PC-9 (cell line): Measurements from ENCODE around the gene RAB43. TPM values are rescaled to one million over a fixed set of nuclear protein-coding genes. Genes with fewer than 3 reads are reported as not detected.

Experiments used
- BruUV-seq: library from RNA; stranded (reverse); fragments of 400-500 nt; replicated peaks from 2 replicates; lab custom pipeline; 2021; lab: Mats Ljungman, UMichigan
- CTCF ChIA-PET: fragments of 300-600 bp; sonication (Branson Sonifier 250); formaldehyde crosslinking; loops from one replicate; lab custom pipeline; 2022; ENCODE audit warnings: antibody characterized with exemption; lab: Charles Lee
- POLR2A ChIA-PET: fragments of 300-600 bp; sonication (Branson Sonifier 250); formaldehyde crosslinking; loops from one replicate; lab custom pipeline; 2022; ENCODE audit warnings: antibody characterized with exemption; ENCODE audit not compliant: unreplicated experiment; lab: Charles Lee
- DNase-seq, 2 experiments: peaks; one replicate each; pipeline versions ENCODE4 v3.0.0 to v3.0.0-alpha.2; 2015 to 2022; ENCODE audit warnings: mixed read lengths in 1 of 2
- H2AFZ ChIP-seq: fragments of 200-600 bp; sonication (generic); 2 replicates; pipeline ENCODE4 v1.8.1; 2017; ENCODE audit warnings: antibody characterized with exemption
- H3F3A ChIP-seq: fragments of 200-600 bp; sonication (generic); 2 replicates; pipeline ENCODE4 v1.8.1; 2017; ENCODE audit warnings: antibody characterized with exemption, mild to moderate bottlenecking, low read depth; ENCODE audit not compliant: insufficient read depth
- H3K27ac ChIP-seq: fragments of 200-600 bp; sonication (generic); 2 replicates; pipeline ENCODE4 v1.6.1; 2016; ENCODE audit warnings: mixed run types
- H3K27me3 ChIP-seq: fragments of 200-600 bp; sonication (generic); 2 replicates; pipeline ENCODE4 v1.6.1; 2016; ENCODE audit warnings: low read depth, mixed run types; ENCODE audit not compliant: insufficient read depth
- H3K36me3 ChIP-seq: fragments of 200-600 bp; sonication (generic); 2 replicates; pipeline ENCODE4 v1.6.1; 2016; ENCODE audit warnings: low read depth, mixed run types
- H3K4me1 ChIP-seq: fragments of 200-600 bp; sonication (generic); replicated peaks from 2 replicates; pipeline ENCODE4 v1.6.1; 2016; ENCODE audit warnings: mixed run types; ENCODE audit not compliant: insufficient read depth
- H3K4me2 ChIP-seq: fragments of 200-600 bp; sonication (generic); 2 replicates; pipeline ENCODE4 v1.6.1; 2017; ENCODE audit warnings: mixed run types
- H3K4me3 ChIP-seq: fragments of 200-600 bp; sonication (generic); 2 replicates; pipeline ENCODE4 v1.6.1; 2016; ENCODE audit warnings: mixed run types
- H3K79me2 ChIP-seq: fragments of 200-600 bp; sonication (generic); 2 replicates; pipeline ENCODE4 v1.6.1; 2017; ENCODE audit warnings: low read depth, mixed run types
- H3K9me2 ChIP-seq: fragments of 200-600 bp; sonication (generic); 2 replicates; pipeline ENCODE4 v1.8.1; 2017; ENCODE audit warnings: mild to moderate bottlenecking; ENCODE audit not compliant: insufficient read depth
- H3K9me3 ChIP-seq: fragments of 200-600 bp; sonication (generic); 2 replicates; pipeline ENCODE4 v1.8.1; 2016; ENCODE audit warnings: low read depth; ENCODE audit not compliant: insufficient read depth
- H4K20me1 ChIP-seq: fragments of 200-600 bp; sonication (generic); 2 replicates; pipeline ENCODE4 v1.8.1; 2017; ENCODE audit not compliant: insufficient read depth
- CTCF ChIP-seq: fragments of 200-600 bp; sonication (generic); conservative IDR thresholded peaks from 2 replicates; pipeline ENCODE4 v1.6.1; 2017; ENCODE audit warnings: mixed run types, antibody characterized with exemption, mild to moderate bottlenecking, moderate library complexity
- EZH2 ChIP-seq: fragments of 200-600 bp; sonication (generic); IDR thresholded peaks from 2 replicates; pipeline ENCODE4 v1.8.0; 2017; ENCODE audit warnings: antibody characterized with exemption, low read depth
- intact Hi-C: fragments of 100-400 bp; cut with micrococcal nuclease; formaldehyde crosslinking; loops from one replicate; pipeline ENCODE4 v1.10.0; 2022; ENCODE audit not compliant: unreplicated experiment
- total RNA-seq: library from RNA; stranded (reverse); gene quantifications from 2 replicates; pipeline ENCODE4 v1.2.3, GENCODE V29; 2021

The RAB43 gene
- total RNA-seq, 1 experiment from 2014 or later: 39.5 TPM

GRCh38 chr3:129126726-129127280, 5.2 kb upstream of the RAB43 start:
- CTCF ChIA-PET: no interaction called here
- intact Hi-C loops: no loop called here
- BruUV-seq: no TSS peak
- no peaks in the 10 kb centered on the region for H4K20me1 ChIP-seq
- DNase-seq: no peak
- H3K36me3 ChIP-seq: 0 out of 2 replicates have a peak, but pooled peaks cover 5% of the 10 kb centered on the region
- no peak overlapping the region for H3K27ac ChIP-seq
- H2AFZ ChIP-seq: no peak overlapping the region
- H3K9me3 ChIP-seq: no peaks in the 10 kb centered on the region
- no peaks in the 10 kb centered on the region for H3K79me2 ChIP-seq
- no peak overlapping the region for H3K4me3 ChIP-seq
- no peaks in the 10 kb centered on the region for H3K9me2 ChIP-seq
- no peaks in the 10 kb centered on the region for H3K27me3 ChIP-seq
- H3F3A ChIP-seq: peaks cover 21% of the 10 kb centered on the region; the same call in 1 of the 2 replicates
- no peak overlapping the region for H3K4me2 ChIP-seq
- no peaks in the 10 kb centered on the region for H3K4me1 ChIP-seq
- POLR2A ChIA-PET: no interaction called here
- TF ChIP-seq CTCF (no peak), EZH2 (no peak)

GRCh38 chr3:129123314-129124060, 1.9 kb upstream of the RAB43 start:
- peaks cover 7% of the 10 kb centered on the region; the same call in 1 of the 2 replicates for H4K20me1 ChIP-seq
- intact Hi-C loops: loop anchor here (5.0 kb wide), 1 partner anchor 66 kb away; no protein-coding TSS in a partner anchor
- peak in 1 of 2 experiments; percentile 62 for DNase-seq
- CTCF ChIA-PET: no interaction called here
- H3K4me3 ChIP-seq: no peak overlapping the region
- no peak overlapping the region for H3K4me2 ChIP-seq
- H3K4me1 ChIP-seq: peaks cover 14% of the 10 kb centered on the region
- no peaks in the 10 kb centered on the region for H3K9me3 ChIP-seq
- no peaks in the 10 kb centered on the region for H3K27me3 ChIP-seq
- no peak overlapping the region for H2AFZ ChIP-seq
- H3F3A ChIP-seq: peaks cover 43% of the 10 kb centered on the region
- POLR2A ChIA-PET: interaction anchor here (0.6 kb wide), 2 partner anchors 107 to 472 kb away, joined by 3 to 18 read pairs; no protein-coding TSS in a partner anchor
- no peak for TF ChIP-seq EZH2
- TF ChIP-seq CTCF: no peak
- no peaks in the 10 kb centered on the region for H3K9me2 ChIP-seq
- no peak overlapping the region for H3K27ac ChIP-seq
- BruUV-seq: no TSS peak
- no peaks in the 10 kb centered on the region for H3K36me3 ChIP-seq
- H3K79me2 ChIP-seq: peaks cover 18% of the 10 kb centered on the region

- Histone ChIP-seq H3K27ac (no peak overlapping the region), H3K9me2 (no peaks in the 10 kb centered on the region), H4K20me1 (peaks cover 10% of the 10 kb centered on the region; the same call in 1 of the 2 replicates), H3K27me3 (no peaks in the 10 kb centered on the region), H2AFZ (no peak overlapping the region), H3K9me3 (no peaks in the 10 kb centered on the region), H3F3A (peaks cover 43% of the 10 kb centered on the region), H3K4me1 (peaks cover 17% of the 10 kb centered on the region), H3K4me3 (peak overlapping the region; percentile 56; the same call in 1 of the 2 replicates), H3K36me3 (0 out of 2 replicates have a peak, but pooled peaks cover 5% of the 10 kb centered on the region), H3K79me2 (peaks cover 27% of the 10 kb centered on the region), H3K4me2 (peak overlapping the region; percentile 65; the same call in 1 of the 2 replicates)
- CTCF ChIA-PET: interaction anchor here (0.8 to 1.4 kb wide), 2 partner anchors 123 to 144 kb away, joined by 5 to 16 read pairs; no protein-coding TSS in a partner anchor
- no peak for TF ChIP-seq EZH2
- no peak for TF ChIP-seq CTCF
- POLR2A ChIA-PET: interaction anchor here (0.6 to 0.7 kb wide), 3 partner anchors 471 to 1066 kb away, joined by 4 to 18 read pairs (median 6); no protein-coding TSS in a partner anchor
- intact Hi-C loops: loop anchor here (5.0 kb wide), 1 partner anchor 65 kb away; no protein-coding TSS in a partner anchor
- peak in 1 of 2 experiments; percentile 7 for DNase-seq
- TSS peak; percentile 11 for BruUV-seq
Measured at GRCh38 chr3:129122412-129123011, 908 bp upstream of the RAB43 start.
